T-helper 17 cell (primary cell): ENCODE results near the gene MYL10. TPM values are rescaled to one million over a fixed set of nuclear protein-coding genes. Genes with fewer than 3 reads are reported as not detected.
"Not testable (repeated sequence)": the region's sequence is repeated elsewhere in the genome, so short reads cannot be mapped to it uniquely, and the experiment has no call there.

Source experiments
- ATAC-seq: fragments of 150-1000 bp; cut with Tn5 transposase; 2 replicates; pipeline ENCODE4 v1.10.0; 2021; ENCODE audit warnings: mild to moderate bottlenecking, moderate library complexity
- DNase-seq, 3 donors: peaks; one replicate each; pipeline versions ENCODE4 v3.0.0 to v3.0.0-alpha.2; 2020 to 2021
- H3K9me3 ChIP-seq: one replicate; pipeline ENCODE4 v1.7.0; 2013; ENCODE audit warnings: low read length, mild to moderate bottlenecking; ENCODE audit not compliant: control insufficient read depth, poor library complexity, severe bottlenecking
- H3K27ac Mint-ChIP-seq: one replicate; pipeline ENCODE4 v1.8.0; 2022; ENCODE audit warnings: mild to moderate bottlenecking, moderate library complexity, mixed read lengths
- H3K27me3 Mint-ChIP-seq: one replicate; pipeline ENCODE4 v1.8.0; 2022; ENCODE audit warnings: mixed read lengths
- H3K36me3 Mint-ChIP-seq: one replicate; pipeline ENCODE4 v1.8.0; 2022; ENCODE audit warnings: low read depth, mixed read lengths
- H3K4me1 Mint-ChIP-seq: one replicate; pipeline ENCODE4 v1.8.0; 2022; ENCODE audit warnings: mild to moderate bottlenecking, mixed read lengths
- H3K4me3 Mint-ChIP-seq: one replicate; pipeline ENCODE4 v1.8.0; 2022; ENCODE audit warnings: mild to moderate bottlenecking, moderate library complexity, mixed read lengths
- total RNA-seq, 4 donors: library from RNA in 2 of 4; stranded (reverse) in 2 of 4; gene quantifications; one replicate each; pipeline ENCODE4 v1.2.3 and lab custom pipeline; 2022 to 2026

The MYL10 gene
- total RNA-seq, 2 donors from 2014 or later, result not detected

- Mint-ChIP-seq H3K4me3 (no peak overlapping the region), H3K27ac (no peak overlapping the region), H3K4me1 (no peaks in the 10 kb centered on the region), H3K27me3 (peaks cover 11% of the 10 kb centered on the region), H3K36me3 (peaks cover 2% of the 10 kb centered on the region)
- peaks cover 2% of the 10 kb centered on the region for H3K9me3 ChIP-seq
- ATAC-seq (no peak), DNase-seq (no peak)
These were observed 38.3 kb upstream of the MYL10 start for GRCh38 chr7:101667399-101667798.

- Mint-ChIP-seq H3K4me3 (peak overlapping the region; percentile 32), H3K36me3 (peaks cover 2% of the 10 kb centered on the region), H3K4me1 (no peaks in the 10 kb centered on the region), H3K27ac (no peak overlapping the region), H3K27me3 (peaks cover 11% of the 10 kb centered on the region)
- H3K9me3 ChIP-seq, result peaks cover 2% of the 10 kb centered on the region
- no peak for ATAC-seq
- no peak for DNase-seq
These were observed 37.6 kb upstream of the MYL10 start for GRCh38 chr7:101666741-101667140.

- Mint-ChIP-seq H3K27ac (no peak overlapping the region), H3K4me3 (no peak overlapping the region), H3K36me3 (peaks cover 2% of the 10 kb centered on the region), H3K4me1 (no peaks in the 10 kb centered on the region), H3K27me3 (peaks cover 11% of the 10 kb centered on the region)
- ATAC-seq (no peak), DNase-seq (no peak)
- H3K9me3 ChIP-seq, result peaks cover 2% of the 10 kb centered on the region
These were observed 37.2 kb upstream of the MYL10 start for GRCh38 chr7:101666293-101666692.

DNA sequence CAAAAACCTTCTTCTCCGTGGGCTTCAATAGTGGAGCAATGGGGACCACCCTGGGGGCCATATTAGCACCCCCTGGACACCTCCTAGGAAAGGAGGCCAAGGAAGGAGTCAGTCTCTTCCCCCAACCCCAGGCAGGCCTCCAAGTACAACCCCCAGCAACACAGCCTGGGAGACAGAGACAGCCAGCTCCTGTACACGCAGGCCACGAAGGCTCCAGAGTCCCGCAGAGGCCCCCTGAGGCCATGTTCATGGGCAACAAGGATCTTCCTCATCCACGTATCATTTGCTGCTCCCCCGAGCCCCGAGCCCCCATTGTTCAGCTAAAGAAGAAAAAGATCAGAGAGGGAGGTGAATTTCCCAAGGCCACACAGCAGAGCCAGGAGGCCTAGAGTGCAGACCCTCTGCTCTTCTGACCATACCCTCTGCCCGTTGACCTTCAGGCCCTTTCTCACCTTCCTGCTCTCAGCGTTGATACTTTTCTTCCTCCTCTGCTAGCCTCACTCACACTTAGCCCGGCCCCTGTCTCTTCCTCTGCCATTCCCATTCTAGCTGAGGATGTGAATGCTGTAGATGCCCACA lies 35.9 kb upstream of the MYL10 start:
- DNase-seq, result no peak
- H3K36me3 Mint-ChIP-seq, result peaks cover 4% of the 10 kb centered on the region
- H3K9me3 ChIP-seq, result peaks cover 2% of the 10 kb centered on the region
- H3K27ac Mint-ChIP-seq, result no peak overlapping the region
- H3K27me3 Mint-ChIP-seq, result peaks cover 22% of the 10 kb centered on the region
- H3K4me3 Mint-ChIP-seq, result no peak overlapping the region
- ATAC-seq, result no peak
- H3K4me1 Mint-ChIP-seq, result no peaks in the 10 kb centered on the region

- no peak for DNase-seq
- Mint-ChIP-seq H3K4me3 (no peak overlapping the region), H3K27ac (no peak overlapping the region), H3K27me3 (peaks cover 22% of the 10 kb centered on the region), H3K36me3 (peaks cover 4% of the 10 kb centered on the region), H3K4me1 (no peaks in the 10 kb centered on the region)
- ATAC-seq, result no peak
- peaks cover 2% of the 10 kb centered on the region for H3K9me3 ChIP-seq
These were observed 35.3 kb upstream of the MYL10 start for GRCh38 chr7:101664436-101664835.

- Mint-ChIP-seq H3K27me3 (peaks cover 29% of the 10 kb centered on the region), H3K4me3 (no peak overlapping the region), H3K27ac (no peak overlapping the region), H3K4me1 (no peaks in the 10 kb centered on the region), H3K36me3 (peaks cover 4% of the 10 kb centered on the region)
- DNase-seq (no peak), ATAC-seq (no peak)
- H3K9me3 ChIP-seq, result peaks cover 2% of the 10 kb centered on the region
These were observed 34.7 kb upstream of the MYL10 start for GRCh38 chr7:101663747-101664146.

- Mint-ChIP-seq H3K36me3 (peaks cover 4% of the 10 kb centered on the region), H3K4me1 (no peaks in the 10 kb centered on the region), H3K4me3 (no peak overlapping the region), H3K27ac (no peak overlapping the region), H3K27me3 (peaks cover 25% of the 10 kb centered on the region)
- DNase-seq (no peak), ATAC-seq (no peak)
- H3K9me3 ChIP-seq, result no peaks in the 10 kb centered on the region
These were observed 33.4 kb upstream of the MYL10 start for GRCh38 chr7:101662447-101662998.

DNA sequence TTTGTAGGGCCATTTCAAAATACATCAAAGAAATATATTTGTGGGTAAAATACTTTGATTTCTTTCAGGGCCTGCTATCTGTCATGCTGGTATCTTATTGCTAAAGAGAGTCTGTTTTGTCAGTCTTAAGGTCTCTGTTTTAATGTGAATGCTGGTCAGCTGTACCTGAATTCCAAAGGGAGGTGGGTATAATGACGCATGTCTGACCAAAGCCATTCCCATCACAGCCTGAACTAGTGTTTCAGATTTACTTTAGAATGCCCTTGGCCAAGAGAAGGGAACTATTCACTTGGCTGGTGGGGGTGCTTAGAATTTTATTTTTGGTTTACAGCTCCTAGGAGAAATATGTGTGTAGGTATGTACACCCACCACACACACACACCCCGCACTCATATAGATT lies 30.6 kb upstream of the MYL10 start:
- Mint-ChIP-seq H3K4me3 (no peak overlapping the region), H3K4me1 (no peaks in the 10 kb centered on the region), H3K27me3 (peaks cover 39% of the 10 kb centered on the region), H3K27ac (no peak overlapping the region), H3K36me3 (peaks cover 2% of the 10 kb centered on the region)
- no peaks in the 10 kb centered on the region for H3K9me3 ChIP-seq
- ATAC-seq (no peak), DNase-seq (no peak)

GRCh38 chr7:101657171-101657570 lies 28.1 kb upstream of the MYL10 start:
- no peak overlapping the region for H3K4me3 Mint-ChIP-seq
- peaks cover 2% of the 10 kb centered on the region for H3K36me3 Mint-ChIP-seq
- no peak overlapping the region for H3K27ac Mint-ChIP-seq
- peaks cover 52% of the 10 kb centered on the region for H3K27me3 Mint-ChIP-seq
- H3K4me1 Mint-ChIP-seq, result no peaks in the 10 kb centered on the region
- ATAC-seq, result no peak
- no peaks in the 10 kb centered on the region for H3K9me3 ChIP-seq
- no peak for DNase-seq

DNA sequence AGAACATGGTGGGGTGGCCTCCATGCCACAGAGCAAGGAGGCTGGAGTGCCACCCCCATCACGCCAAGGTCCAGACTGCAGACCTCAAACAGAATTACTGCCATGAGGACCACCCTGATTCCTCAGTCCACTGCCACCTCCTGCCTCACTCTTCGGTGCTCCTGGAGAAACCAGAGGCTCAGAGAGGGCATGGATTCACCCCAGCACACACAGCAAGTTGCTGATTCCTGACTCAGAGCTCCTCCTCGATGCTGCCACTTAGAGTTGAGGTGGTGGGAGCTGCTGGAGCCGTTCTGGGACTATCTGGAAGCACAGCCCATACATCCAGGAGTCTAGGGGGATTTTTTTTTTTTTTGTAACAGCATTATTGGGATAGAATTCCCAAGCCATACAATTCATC lies 22.0 kb upstream of the MYL10 start:
- H3K9me3 ChIP-seq, result no peaks in the 10 kb centered on the region
- no peak for ATAC-seq
- peaks cover 45% of the 10 kb centered on the region for H3K27me3 Mint-ChIP-seq
- no peak overlapping the region for H3K27ac Mint-ChIP-seq
- H3K36me3 Mint-ChIP-seq, result no peaks in the 10 kb centered on the region
- H3K4me1 Mint-ChIP-seq, result no peaks in the 10 kb centered on the region
- no peak for DNase-seq
- no peak overlapping the region for H3K4me3 Mint-ChIP-seq

DNA sequence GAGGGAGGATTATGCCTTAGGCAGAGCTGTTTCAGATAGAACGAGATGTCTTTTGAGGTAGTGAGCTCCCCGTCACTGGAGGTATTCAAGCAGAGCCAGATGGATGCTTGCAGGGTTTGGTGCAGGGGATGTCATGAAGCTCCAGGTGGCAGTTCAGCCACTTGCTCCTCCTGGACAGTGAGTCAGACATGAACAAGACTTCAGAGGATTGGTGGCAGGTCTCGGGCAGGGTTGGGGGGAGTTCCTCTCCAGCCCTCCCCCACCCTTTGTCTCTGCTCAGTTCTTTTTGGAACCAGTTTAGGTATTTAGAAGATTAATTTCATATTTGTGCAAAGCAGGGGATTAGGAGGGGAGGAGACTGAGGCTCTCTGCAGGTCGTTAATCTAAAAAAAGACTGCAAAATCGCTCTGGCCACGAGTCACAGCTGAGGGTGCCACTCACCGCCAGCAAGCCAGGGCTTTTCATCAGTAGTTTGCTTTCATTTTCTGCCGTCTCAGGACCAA lies 21.5 kb upstream of the MYL10 start:
- no peaks in the 10 kb centered on the region for H3K36me3 Mint-ChIP-seq
- H3K9me3 ChIP-seq, result no peaks in the 10 kb centered on the region
- no peak for ATAC-seq
- H3K4me1 Mint-ChIP-seq, result no peaks in the 10 kb centered on the region
- H3K4me3 Mint-ChIP-seq, result no peak overlapping the region
- peaks cover 40% of the 10 kb centered on the region for H3K27me3 Mint-ChIP-seq
- no peak for DNase-seq
- no peak overlapping the region for H3K27ac Mint-ChIP-seq

DNA sequence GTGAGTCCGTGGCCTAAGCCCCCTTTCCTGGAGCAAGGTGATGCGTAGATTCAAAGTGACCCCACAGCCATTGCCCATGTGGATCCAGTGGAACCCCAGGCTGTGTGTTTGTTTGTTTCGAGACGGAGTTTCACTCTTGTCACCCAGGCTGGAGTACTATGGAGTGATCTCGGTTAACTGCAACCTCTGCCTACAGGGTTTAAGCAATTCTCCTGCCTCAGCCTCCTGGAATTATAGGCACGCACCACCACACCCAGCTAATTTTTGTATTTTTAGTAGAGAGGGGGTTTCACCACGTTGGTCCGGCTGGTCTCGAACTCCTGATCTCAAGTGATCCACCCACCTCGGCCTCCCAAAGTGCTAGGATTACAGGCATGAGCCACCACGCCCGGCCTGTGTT lies 18.8 kb upstream of the MYL10 start:
- H3K4me3 Mint-ChIP-seq, H3K36me3 Mint-ChIP-seq, DNase-seq, H3K9me3 ChIP-seq, ATAC-seq, H3K4me1 Mint-ChIP-seq, H3K27ac Mint-ChIP-seq: not testable (repeated sequence)
- peaks cover 40% of the 10 kb centered on the region for H3K27me3 Mint-ChIP-seq

DNA sequence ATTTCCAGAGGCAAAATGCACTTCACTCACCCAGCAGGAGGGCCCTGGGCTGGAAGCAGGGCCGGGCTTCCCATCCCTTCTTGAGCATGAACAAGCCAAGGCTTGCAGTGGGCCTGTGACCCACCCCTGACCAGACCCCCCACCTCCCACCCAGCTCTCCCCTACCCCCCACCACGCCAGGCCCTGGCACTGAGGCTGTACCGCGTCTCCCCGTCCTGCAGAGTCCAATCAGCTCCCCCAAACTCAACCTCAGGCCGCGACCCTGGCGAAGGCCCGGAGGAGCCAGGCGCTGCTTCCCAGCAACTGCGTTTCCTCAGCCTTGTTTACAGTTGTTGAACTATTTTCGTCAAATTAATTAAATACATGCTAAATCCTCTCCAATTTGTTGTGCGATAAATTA lies 16.9 kb upstream of the MYL10 start:
- no peaks in the 10 kb centered on the region for H3K9me3 ChIP-seq
- DNase-seq (no peak), ATAC-seq (no peak)
- Mint-ChIP-seq H3K4me3 (no peak overlapping the region), H3K4me1 (no peaks in the 10 kb centered on the region), H3K36me3 (no peaks in the 10 kb centered on the region), H3K27ac (no peak overlapping the region), H3K27me3 (peaks cover 28% of the 10 kb centered on the region)

- peak overlapping the region; percentile 59 for H3K27ac Mint-ChIP-seq
- no peaks in the 10 kb centered on the region for H3K9me3 ChIP-seq
- DNase-seq (no peak), ATAC-seq (no peak)
- H3K36me3 Mint-ChIP-seq, result no peaks in the 10 kb centered on the region
- no peak overlapping the region for H3K4me3 Mint-ChIP-seq
- H3K4me1 Mint-ChIP-seq, result no peaks in the 10 kb centered on the region
- H3K27me3 Mint-ChIP-seq, result peaks cover 17% of the 10 kb centered on the region
These were observed 15.8 kb upstream of the MYL10 start for GRCh38 chr7:101644879-101645278.
